Mammary epithelial cell (primary cell): Measurements from ENCODE around the gene USP31.

ENCODE experiments used
- EZH2 ChIP-seq: IDR thresholded peaks from 2 replicates; pipeline ENCODE4 v1.6.1; 2012; ENCODE audit warnings: low read length, inconsistent platforms, borderline replicate concordance
- TF ChIP-seq, protein P1 (sequence below), 2 donors: IDR thresholded peaks in 1 of 2; conservative IDR thresholded peaks in 1 of 2; 2 replicates each; pipeline ENCODE4 v1.5.1; 2011 to 2012; ENCODE audit warnings: inconsistent platforms in 2 of 2, low read length in 2 of 2, mild to moderate bottlenecking in 2 of 2, control low read depth in 1 of 2, low read depth in 1 of 2; ENCODE audit not compliant: insufficient read depth in 1 of 2; ENCODE audit errors: extremely low read depth in 1 of 2

DNA sequence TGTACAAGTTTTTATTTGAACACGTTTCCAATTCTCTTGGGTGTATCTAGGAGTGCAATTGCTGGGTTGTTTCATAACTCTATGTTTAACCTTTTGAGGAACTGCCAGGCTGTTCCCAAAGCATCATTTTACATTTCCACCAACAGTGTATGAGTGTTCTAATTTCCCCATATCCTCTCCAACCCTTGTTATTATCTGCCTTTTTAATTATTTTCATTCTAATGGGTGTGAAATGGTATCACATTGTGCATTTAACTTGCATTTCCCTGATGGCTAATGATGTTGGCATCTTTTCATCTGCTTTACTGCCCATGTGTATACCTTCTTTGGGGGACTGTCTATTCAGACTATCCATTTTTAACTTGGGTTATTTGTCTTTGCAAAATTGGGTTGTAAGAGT is 104.2 kb downstream of the USP31 start:
- TF ChIP-seq, protein P1, sequence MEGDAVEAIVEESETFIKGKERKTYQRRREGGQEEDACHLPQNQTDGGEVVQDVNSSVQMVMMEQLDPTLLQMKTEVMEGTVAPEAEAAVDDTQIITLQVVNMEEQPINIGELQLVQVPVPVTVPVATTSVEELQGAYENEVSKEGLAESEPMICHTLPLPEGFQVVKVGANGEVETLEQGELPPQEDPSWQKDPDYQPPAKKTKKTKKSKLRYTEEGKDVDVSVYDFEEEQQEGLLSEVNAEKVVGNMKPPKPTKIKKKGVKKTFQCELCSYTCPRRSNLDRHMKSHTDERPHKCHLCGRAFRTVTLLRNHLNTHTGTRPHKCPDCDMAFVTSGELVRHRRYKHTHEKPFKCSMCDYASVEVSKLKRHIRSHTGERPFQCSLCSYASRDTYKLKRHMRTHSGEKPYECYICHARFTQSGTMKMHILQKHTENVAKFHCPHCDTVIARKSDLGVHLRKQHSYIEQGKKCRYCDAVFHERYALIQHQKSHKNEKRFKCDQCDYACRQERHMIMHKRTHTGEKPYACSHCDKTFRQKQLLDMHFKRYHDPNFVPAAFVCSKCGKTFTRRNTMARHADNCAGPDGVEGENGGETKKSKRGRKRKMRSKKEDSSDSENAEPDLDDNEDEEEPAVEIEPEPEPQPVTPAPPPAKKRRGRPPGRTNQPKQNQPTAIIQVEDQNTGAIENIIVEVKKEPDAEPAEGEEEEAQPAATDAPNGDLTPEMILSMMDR (conservative IDR thresholded peaks at IDR 0.05 in 1 of 2, IDR thresholded peaks at IDR 0.05 in 1 of 2; ENCODE audit: extremely low read depth in 1 of 2, insufficient read depth in 1 of 2, low read depth in 1 of 2, low read length in 2 of 2), result no peak
- TF ChIP-seq EZH2, result no peak
